Measurements from ENCODE around the gene TDRD9. TPM values are rescaled to one million over a fixed set of nuclear protein-coding genes. Genes with fewer than 3 reads are reported as not detected.

Gene TDRD9
- polyA plus RNA-seq, 4 donors, result 1.0 to 4.0 (median 2.5) TPM

- no peak for DNase-seq (ENCODE audit: low read depth in 4 of 4, low spot score in 3 of 4)
Observed at GRCh38 chr14:104086661-104087461, 158.6 kb downstream of the TDRD9 start.

- DNase-seq (ENCODE audit: low read depth in 4 of 4, low spot score in 3 of 4), result no peak
Observed at GRCh38 chr14:104087505-104087904, 159.2 kb downstream of the TDRD9 start.

DNA sequence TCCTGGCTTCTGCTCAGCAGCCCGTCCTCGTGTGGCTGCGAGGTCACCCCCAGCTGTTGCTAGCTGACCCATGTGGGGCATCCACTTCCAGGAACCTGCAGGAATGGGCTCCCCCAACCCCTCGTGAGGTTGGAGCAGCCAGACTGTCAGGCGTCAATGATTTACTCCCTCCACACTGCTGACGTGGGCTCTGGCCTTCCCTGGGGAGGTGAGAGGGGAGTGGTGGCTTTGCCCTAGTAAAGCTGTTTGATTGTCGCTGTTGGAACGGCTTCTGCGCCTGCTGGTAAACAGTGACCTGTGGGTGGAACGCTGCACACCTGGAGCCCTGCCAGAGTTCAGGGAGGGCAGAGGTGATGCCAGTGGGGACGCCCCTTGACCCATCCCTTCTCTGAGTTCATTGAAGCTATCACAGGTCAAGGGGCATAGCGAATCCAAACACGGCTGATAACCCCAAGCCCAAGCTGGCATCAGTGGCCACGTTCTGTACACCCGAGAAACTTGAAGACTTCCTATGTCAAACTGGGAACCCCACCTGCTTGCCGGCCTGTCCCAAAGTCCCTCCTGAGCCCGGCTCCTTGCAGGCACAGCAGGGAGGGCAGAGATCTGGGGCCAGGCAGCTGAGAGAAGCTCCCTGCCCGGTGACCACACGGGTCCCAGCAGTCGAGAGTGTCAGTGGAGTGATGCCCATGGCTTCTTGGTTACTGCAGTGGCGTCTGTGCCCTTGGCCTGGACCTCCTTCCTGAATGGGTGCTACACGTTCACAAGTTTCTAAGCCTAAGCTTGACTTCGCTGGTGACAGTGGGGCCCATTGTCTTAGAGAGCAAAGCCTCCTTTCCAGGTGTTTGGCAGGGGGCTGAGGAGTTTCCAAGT, 160.0 kb downstream of the TDRD9 start:
- DNase-seq (ENCODE audit: low read depth in 4 of 4, low spot score in 3 of 4), result no peak

DNA sequence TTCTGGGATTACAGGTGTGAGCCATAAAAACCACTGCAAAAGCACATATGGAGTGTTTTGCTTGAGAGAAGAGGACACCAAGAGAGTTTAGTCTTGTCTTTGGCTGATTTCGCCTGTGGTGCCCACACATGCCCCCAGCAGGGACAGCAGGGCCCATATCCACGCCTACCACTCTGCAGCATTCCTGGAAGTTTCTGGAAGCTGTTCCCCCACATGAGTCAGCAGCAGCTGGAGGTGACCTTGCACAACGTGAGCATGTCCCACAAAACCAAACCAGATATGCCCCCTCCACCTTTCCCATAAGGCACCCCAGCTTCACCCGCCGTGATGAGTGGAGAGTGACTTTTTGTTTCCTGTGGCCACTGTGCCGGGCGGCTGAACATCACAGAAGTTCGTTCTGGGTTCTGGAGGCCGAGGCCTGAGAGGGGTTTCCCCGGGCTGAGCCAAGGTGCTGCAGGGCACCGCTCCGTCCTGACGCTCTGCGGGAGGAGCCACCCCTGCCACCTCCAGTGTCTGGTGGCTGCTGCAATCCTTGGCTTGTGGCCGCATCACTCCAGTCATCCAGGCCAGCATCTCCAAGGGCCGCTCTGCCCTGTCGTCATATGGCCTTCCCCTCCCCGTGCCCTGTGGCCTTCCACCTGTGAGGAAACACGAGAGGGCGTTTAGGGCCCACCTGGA, 162.0 kb downstream of the TDRD9 start:
- no peak for DNase-seq (ENCODE audit: low read depth in 4 of 4, low spot score in 3 of 4)

- no peak for DNase-seq (ENCODE audit: low read depth in 4 of 4, low spot score in 3 of 4)
Observed at GRCh38 chr14:104091061-104091926, 163.0 kb downstream of the TDRD9 start.

- DNase-seq (ENCODE audit: low read depth in 4 of 4, low spot score in 3 of 4), result no peak
Observed at GRCh38 chr14:104091927-104092771, 163.9 kb downstream of the TDRD9 start.

DNA sequence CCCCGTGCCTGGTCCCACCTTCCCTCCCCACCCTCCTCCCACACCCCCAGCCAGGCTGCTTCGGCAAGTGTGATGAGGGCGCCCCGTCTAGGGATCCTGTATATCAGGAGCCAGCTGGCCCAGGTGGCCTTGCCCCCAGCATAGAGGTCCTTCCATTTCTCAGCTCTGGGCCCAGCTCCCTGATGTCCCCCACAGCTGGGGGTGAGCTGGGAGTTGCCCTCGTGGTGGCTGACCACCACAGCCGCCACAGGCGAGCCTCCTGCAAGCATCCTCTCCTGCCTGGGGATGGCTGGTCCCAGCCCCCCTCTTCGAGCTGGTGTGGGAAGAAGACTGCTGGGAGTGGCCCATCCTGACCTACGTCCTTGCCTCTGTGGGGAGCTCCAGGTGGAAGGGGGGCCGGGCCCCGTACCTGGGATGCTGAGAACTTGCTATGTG, 164.7 kb downstream of the TDRD9 start:
- no peak for DNase-seq (ENCODE audit: low read depth in 4 of 4, low spot score in 3 of 4)

DNA sequence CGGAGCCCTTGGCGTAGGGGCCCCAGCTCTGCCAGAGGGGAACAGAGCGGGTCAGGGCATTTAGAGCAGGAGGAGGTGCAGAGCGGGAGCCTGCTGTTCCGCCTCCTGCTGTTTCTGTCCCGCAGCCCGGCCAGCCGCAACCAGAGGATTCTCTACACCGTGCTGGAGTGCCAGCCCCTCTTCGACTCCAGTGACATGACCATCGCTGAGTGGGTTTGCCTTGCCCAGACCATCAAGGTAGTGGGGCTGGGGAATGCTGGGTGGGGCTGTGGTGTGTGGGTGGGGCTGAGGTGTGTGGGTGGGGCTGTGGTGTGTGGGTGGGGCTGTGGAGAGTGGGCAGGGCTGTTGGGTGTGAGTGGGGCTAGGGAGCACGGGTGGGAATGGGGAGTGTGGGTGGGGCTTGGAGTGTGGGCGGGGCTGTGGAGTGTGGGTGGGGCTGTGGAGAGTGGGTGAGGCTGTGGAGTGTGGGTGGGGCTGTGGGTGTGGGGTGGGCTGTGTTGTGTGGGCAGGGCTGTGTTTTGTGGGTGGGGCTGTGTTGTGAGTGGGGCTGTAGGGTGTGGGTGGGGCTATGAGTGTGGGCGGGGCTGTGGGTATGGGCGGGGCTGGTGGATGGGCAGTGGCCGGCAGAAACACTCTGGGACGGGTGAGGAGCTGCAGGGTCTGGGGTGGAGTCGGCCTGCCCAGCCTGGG, 165.3 kb downstream of the TDRD9 start:
- no peak for DNase-seq (ENCODE audit: low read depth in 4 of 4, low spot score in 3 of 4)

DNA sequence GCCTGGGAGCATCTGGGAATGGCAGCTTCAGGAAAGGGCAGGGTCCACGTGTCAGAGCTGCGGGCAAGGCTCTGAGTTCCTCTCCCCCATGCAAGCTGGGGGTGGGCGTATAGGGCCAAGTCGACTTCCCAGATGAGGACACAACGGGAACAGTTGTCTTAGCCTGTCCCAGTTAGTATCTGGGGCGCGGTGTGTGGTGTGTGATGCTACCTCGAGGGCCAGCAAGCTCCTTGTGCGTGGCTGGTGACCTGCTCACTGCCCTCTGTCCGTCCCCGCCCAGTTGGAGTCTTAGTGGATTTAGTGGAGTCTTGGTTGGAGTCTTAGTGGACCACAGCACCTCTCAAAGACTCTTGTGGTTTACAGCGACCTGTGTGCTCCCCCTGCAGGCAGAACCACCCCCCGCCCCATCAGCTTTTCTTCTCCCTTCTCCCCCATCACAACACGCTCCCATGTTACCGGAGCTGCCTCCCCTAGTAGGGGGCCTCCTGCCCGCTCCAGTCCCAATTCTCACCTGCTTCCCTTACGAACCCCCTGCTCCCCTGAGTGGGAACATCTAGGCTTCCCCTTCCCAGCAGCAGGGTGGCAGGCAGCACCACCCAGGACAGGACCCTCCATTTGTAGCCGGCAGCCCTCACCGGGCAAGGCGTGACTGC, 165.9 kb downstream of the TDRD9 start:
- no peak for DNase-seq (ENCODE audit: low read depth in 4 of 4, low spot score in 3 of 4)

- DNase-seq (ENCODE audit: low read depth in 4 of 4, low spot score in 3 of 4), result no peak
Observed at GRCh38 chr14:104094709-104095425, 166.6 kb downstream of the TDRD9 start.

DNA sequence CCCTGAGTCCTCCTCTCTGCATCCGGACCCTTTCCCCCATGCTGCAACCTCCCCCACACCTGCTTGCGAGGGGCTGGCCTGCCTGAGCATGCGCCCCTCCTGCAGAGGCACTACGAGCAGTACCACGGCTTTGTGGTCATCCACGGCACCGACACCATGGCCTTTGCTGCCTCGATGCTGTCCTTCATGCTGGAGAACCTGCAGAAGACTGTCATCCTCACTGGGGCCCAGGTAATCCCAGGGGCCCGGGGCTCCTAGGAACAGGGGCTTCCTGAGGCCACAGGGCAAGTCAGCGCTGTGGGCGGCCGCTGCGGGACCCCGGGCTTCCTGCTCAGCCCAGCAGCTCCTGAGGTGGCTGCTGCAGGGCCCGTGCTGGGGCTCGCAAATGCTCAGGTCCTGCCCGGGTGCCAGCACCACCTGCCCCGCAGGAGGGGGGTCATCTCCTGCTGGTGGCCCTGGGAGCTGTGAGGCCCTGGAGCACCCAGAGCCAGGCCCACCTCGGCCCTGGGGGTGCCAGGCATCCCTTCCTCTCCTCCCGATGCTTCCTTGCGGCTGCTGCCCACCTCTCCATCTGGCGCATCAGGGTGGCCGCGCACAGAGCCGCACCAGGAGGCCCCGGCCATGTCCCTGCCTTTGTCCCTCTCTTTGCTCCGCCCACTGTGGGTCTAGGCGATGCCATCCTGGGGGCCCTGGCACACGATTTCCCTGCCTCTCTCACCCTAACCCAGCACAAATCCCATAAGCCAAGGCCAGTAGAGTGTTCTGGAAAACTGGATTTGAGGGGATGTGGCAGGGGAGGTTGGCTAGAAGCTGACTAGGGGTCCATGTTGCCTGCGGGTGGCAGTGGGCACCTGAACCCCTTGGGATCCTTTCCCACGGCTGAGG, 167.4 kb downstream of the TDRD9 start:
- no peak for DNase-seq (ENCODE audit: low read depth in 4 of 4, low spot score in 3 of 4)

- no peak for DNase-seq (ENCODE audit: low read depth in 4 of 4, low spot score in 3 of 4)
Observed at GRCh38 chr14:104096318-104096717, 168.1 kb downstream of the TDRD9 start.

DNA sequence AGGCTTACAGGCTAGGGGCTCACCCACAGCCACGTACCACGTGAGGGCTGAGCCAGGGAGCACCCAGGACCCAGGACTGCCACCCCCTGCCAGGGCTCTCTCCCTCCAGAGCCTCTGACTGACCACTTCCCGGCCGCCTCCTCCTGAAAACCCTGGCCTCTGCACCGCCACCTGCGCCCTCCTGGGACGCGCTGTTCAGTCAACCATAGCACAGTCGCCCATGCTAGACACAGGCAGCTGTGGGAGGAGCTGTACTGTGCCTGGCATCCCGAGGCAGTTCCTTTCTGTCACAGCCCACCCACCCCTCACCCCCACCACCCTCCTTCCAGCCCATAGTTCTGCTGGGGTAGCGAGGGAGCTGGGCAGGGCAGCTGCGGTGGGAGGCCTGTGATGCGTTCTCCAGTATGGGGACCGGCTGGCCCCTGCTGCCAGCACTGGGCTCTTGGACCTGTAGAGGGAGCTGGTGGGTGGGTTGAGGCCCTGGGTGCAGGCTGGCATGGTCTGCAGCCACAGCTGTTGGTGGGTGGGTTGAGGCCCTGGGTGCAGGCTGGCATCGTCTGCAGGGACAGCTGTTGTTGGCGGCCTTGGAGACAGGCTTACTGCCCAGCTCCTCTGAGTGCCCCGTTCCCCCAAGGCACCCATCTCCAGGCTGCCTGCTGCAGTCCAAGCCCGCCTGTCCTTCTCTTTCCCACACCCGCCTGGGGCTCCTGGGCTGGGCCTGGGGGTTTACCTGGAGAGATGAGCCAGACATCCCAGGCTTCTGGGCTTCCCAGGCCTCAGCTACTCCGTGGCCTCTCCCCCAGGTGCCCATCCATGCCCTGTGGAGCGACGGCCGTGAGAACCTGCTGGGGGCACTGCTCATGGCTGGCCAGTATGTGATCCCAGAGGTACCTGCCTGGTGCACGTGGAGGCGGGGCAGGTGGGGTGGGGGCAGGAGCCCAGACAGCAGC, 168.8 kb downstream of the TDRD9 start:
- no peak for DNase-seq (ENCODE audit: low read depth in 4 of 4, low spot score in 3 of 4)

- DNase-seq (ENCODE audit: low read depth in 4 of 4, low spot score in 3 of 4), result no peak
Observed at GRCh38 chr14:104098272-104099095, 170.2 kb downstream of the TDRD9 start.

Measured in left renal pelvis (tissue), 4 donors.